Thoracic aorta endothelial cell (primary cell): Measurements from ENCODE around the gene ORAI1. TPM values are rescaled to one million over a fixed set of nuclear protein-coding genes. Genes with fewer than 3 reads are reported as not detected.

Experiments used
- small RNA-seq: library from RNA; depleted of rRNA; stranded (forward); fragments of <200 nt; gene quantifications from one replicate; pipeline ENCODE3, GENCODE V24; 2012
- total RNA-seq: library from RNA; depleted of rRNA; stranded (reverse); fragments of >200 nt; gene quantifications from 2 replicates; pipeline ENCODE4 v1.2.3, GENCODE V29; 2012

The ORAI1 gene
- 13.4 and 22.5 TPM in 2 replicates for total RNA-seq

GRCh38 chr12:121626087-121626852 lies at the start of gene ORAI1:
Gene ORAI1, plus strand, starts transcription at chr12:121626530.

GRCh38 chr12:121580959-121581685 lies 45.2 kb upstream of the ORAI1 start, which contains the start of gene KDM2B:
Gene KDM2B, minus strand, starts transcription at chr12:121581023. Its CDS starts 112 bp downstream, at chr12:121580911.

GRCh38 chr12:121669521-121669900 lies 43.2 kb downstream of the ORAI1 start, which contains the start of gene MORN3:
Gene MORN3, minus strand, starts transcription at chr12:121669654. Its CDS starts 171 bp downstream, at chr12:121669483.

Small RNA genes lying within 50 kb of the gene (small RNA-seq; reads per million reads assigned to genes)
- not detected for gene RNU6-1004P

Other genes with a start within 250 kb of the ORAI1 start
- 58.2 and 61.1 TPM in 2 replicates for gene RNF34, start 226.4 kb upstream of the ORAI1 start, total RNA-seq
- 41.3 and 44.3 TPM in 2 replicates for gene KDM2B, start 45.5 kb upstream of the ORAI1 start, total RNA-seq
- 0.29 and 0.80 TPM in 2 replicates for gene MORN3, start 43.1 kb downstream of the ORAI1 start, total RNA-seq
- 6.3 and 11.8 TPM in 2 replicates for gene TMEM120B, start 86.2 kb downstream of the ORAI1 start, total RNA-seq
- gene RHOF, start 167.2 kb downstream of the ORAI1 start, total RNA-seq = 17.0 and 18.2 TPM in 2 replicates
- gene SETD1B, start 177.5 kb downstream of the ORAI1 start, total RNA-seq = 5.7 and 8.0 TPM in 2 replicates
- not detected in 2 replicates for gene HPD, start 232.3 kb downstream of the ORAI1 start, total RNA-seq